Lung (tissue), 12 donors: Measurements from ENCODE around the gene ADIG. TPM values are rescaled to one million over a fixed set of nuclear protein-coding genes. Genes with fewer than 3 reads are reported as not detected.

Source experiments
- ATAC-seq: fragments of 200-7000 bp; cut with Tn5 transposase; one replicate; pipeline ENCODE4 v1.9.1; 2020; ENCODE audit warnings: moderate number of reproducible peaks; ENCODE audit not compliant: insufficient read depth, low FRiP score
- DNase-seq, 3 donors: peaks; one replicate each; pipeline ENCODE4 v3.0.0-alpha.2; 2013 to 2017
- H3K27ac ChIP-seq, 2 donors: one replicate each; pipeline ENCODE4 v1.5.1; 2013; ENCODE audit warnings: mild to moderate bottlenecking in 2 of 2, moderate library complexity in 2 of 2, control low read depth in 1 of 2, inconsistent platforms in 1 of 2, low read depth in 1 of 2, low read length in 1 of 2
- H3K27me3 ChIP-seq, 3 donors: one replicate each; pipeline ENCODE4 v1.5.1; 2013; ENCODE audit warnings: low read length in 2 of 3; ENCODE audit not compliant: control insufficient read depth in 3 of 3, insufficient read depth in 3 of 3
- H3K36me3 ChIP-seq, 4 donors: one replicate each; pipeline ENCODE4 v1.5.1; 2013; ENCODE audit warnings: low read length in 4 of 4, mild to moderate bottlenecking in 1 of 4, moderate library complexity in 1 of 4; ENCODE audit not compliant: control insufficient read depth in 4 of 4, insufficient read depth in 4 of 4
- H3K4me1 ChIP-seq, 5 donors: one replicate each; pipeline ENCODE4 v1.5.1; 2013; ENCODE audit warnings: low read length in 5 of 5, mild to moderate bottlenecking in 2 of 5, moderate library complexity in 1 of 5; ENCODE audit not compliant: control insufficient read depth in 5 of 5, insufficient read depth in 5 of 5
- H3K4me3 ChIP-seq: one replicate; pipeline ENCODE4 v1.5.1; 2013; ENCODE audit warnings: mild to moderate bottlenecking, control low read depth, moderate library complexity
- H3K9ac ChIP-seq, 2 donors: one replicate each; pipeline ENCODE4 v1.5.1; 2013; ENCODE audit warnings: low read length in 2 of 2, control low read depth in 1 of 2; ENCODE audit not compliant: insufficient read depth in 1 of 2
- H3K9me3 ChIP-seq, 4 donors: one replicate each; pipeline ENCODE4 v1.5.1; 2013; ENCODE audit warnings: low read length in 3 of 4, mild to moderate bottlenecking in 1 of 4, moderate library complexity in 1 of 4; ENCODE audit not compliant: control insufficient read depth in 4 of 4, insufficient read depth in 3 of 4
- CTCF ChIP-seq: IDR thresholded peaks from 2 replicates; pipeline ENCODE4 v1.5.1; 2012; ENCODE audit warnings: mild to moderate bottlenecking; ENCODE audit errors: control extremely low read depth, extremely low read depth
- WGBS, 2 donors: extraction: QIAGEN DNeasy Blood & Tissue Kit; methylation state at CpG; one replicate each; pipeline ENCODE4 v1.1.7; 2013; 5-methylcytosine and 5-hydroxymethylcytosine counted together
- polyA plus RNA-seq, 2 donors: library from polyadenylated mRNA; stranded (reverse); fragments of 200-250 nt; gene quantifications; one replicate each; pipeline ENCODE4 v1.2.1, GENCODE V29; 2013
- total RNA-seq, 2 donors: library from RNA; depleted of rRNA in 1 of 2; stranded (reverse); fragments of >200 nt in 1 of 2; gene quantifications; one replicate each; pipeline ENCODE4 v1.2.1, GENCODE V29; 2014 to 2021
- donor health status: control.
- donor health status: control.
- donor health status: Bipolar disorder and iron deficiency.
- donor health status: healthy.
- donor health status: DM: yes; HTN: yes; CAD: no.

Gene ADIG
- total and polyA plus RNA-seq, 4 donors, result not detected

GRCh38 chr20:38573413-38573812 lies 7.6 kb upstream of the ADIG start:
- Histone ChIP-seq H3K9ac (no peak overlapping the region), H3K4me3 (no peak overlapping the region), H3K9me3 (no peaks in the 10 kb centered on the region), H3K4me1 (no peaks in the 10 kb centered on the region), H3K27ac (no peak overlapping the region), H3K27me3 (no peaks in the 10 kb centered on the region), H3K36me3 (peaks cover 11 to 34% (median 21%) of the 10 kb centered on the region in 4 donors)
- DNase-seq, result no peak
- no peak for ATAC-seq
- no peak for TF ChIP-seq CTCF
- WGBS, 2 donors, result 82 to 85% methylated on average over 7 of the region's 7 CpGs

GRCh38 chr20:38579219-38579910 lies 1.6 kb upstream of the ADIG start:
- DNase-seq (no peak), ATAC-seq (no peak)
- H3K4me3 ChIP-seq, result no peak overlapping the region
- TF ChIP-seq CTCF, result no peak
- no peak overlapping the region for H3K27ac ChIP-seq
- peaks cover 8 to 17% (median 12%) of the 10 kb centered on the region in 4 donors for H3K36me3 ChIP-seq
- 64 to 74% methylated on average over 7 of the region's 7 CpGs for WGBS, 2 donors
- peaks cover 0 to 3% (median 0%) of the 10 kb centered on the region in 4 donors for H3K9me3 ChIP-seq
- no peaks in the 10 kb centered on the region for H3K4me1 ChIP-seq
- H3K27me3 ChIP-seq, result peaks cover 0 to 2% (median 0%) of the 10 kb centered on the region in 3 donors
- H3K9ac ChIP-seq, result no peak overlapping the region

- Histone ChIP-seq H3K36me3 (peaks cover 7 to 15% (median 10%) of the 10 kb centered on the region in 4 donors), H3K9ac (no peak overlapping the region), H3K4me3 (no peak overlapping the region), H3K27ac (no peak overlapping the region), H3K4me1 (no peaks in the 10 kb centered on the region), H3K9me3 (peaks cover 0 to 3% (median 0%) of the 10 kb centered on the region in 4 donors), H3K27me3 (peaks cover 0 to 2% (median 0%) of the 10 kb centered on the region in 3 donors)
- 71 to 89% methylated on average over 4 of the region's 4 CpGs for WGBS, 2 donors
- ATAC-seq, result no peak
- DNase-seq, result no peak
- no peak for TF ChIP-seq CTCF
Measured at GRCh38 chr20:38579921-38580320, 1.1 kb upstream of the ADIG start.
